Right cardiac atrium (tissue), 5 donors: ENCODE results near the gene CEMIP. TPM values are rescaled to one million over a fixed set of nuclear protein-coding genes. Genes with fewer than 3 reads are reported as not detected.

ENCODE experiments used
- ATAC-seq, 2 donors: fragments of 200-7000 bp; cut with Tn5 transposase; one replicate each; pipeline versions ENCODE4 v1.8.0 to v1.9.1; 2020; ENCODE audit warnings: moderate library complexity in 2 of 2, mild to moderate bottlenecking in 1 of 2
- DNase-seq, 3 donors: peaks; one replicate each; pipeline ENCODE4 v3.0.0-alpha.2; 2020
- H3K27ac ChIP-seq: one replicate; pipeline ENCODE4 v1.5.1; 2013; ENCODE audit warnings: mild to moderate bottlenecking, low read length, control low read depth, moderate library complexity
- H3K27me3 ChIP-seq: one replicate; pipeline ENCODE4 v1.6.1; 2013; ENCODE audit not compliant: control insufficient read depth, insufficient read depth
- H3K4me1 ChIP-seq: one replicate; pipeline ENCODE4 v1.6.1; 2013; ENCODE audit warnings: low read length; ENCODE audit not compliant: control insufficient read depth, insufficient read depth
- H3K4me3 ChIP-seq: one replicate; pipeline ENCODE4 v1.5.1; 2013; ENCODE audit warnings: low read length, control low read depth
- H3K9me3 ChIP-seq: one replicate; pipeline ENCODE4 v1.6.1; 2013; ENCODE audit warnings: low read length; ENCODE audit not compliant: control insufficient read depth
- WGBS: extraction: QIAGEN DNeasy Blood & Tissue Kit; methylation state at CpG from one replicate; pipeline ENCODE4 v1.1.7; 2013; 5-methylcytosine and 5-hydroxymethylcytosine counted together
- intact Hi-C, 4 donors: fragments of 100-400 bp; cut with DNase I; formaldehyde crosslinking; loops; one replicate each; pipeline versions ENCODE4 v1.11.0 to v1.14.0; 2022 to 2023
- polyA plus RNA-seq: library from polyadenylated mRNA; stranded (reverse); fragments of 200-250 nt; gene quantifications from one replicate; pipeline ENCODE4 v1.2.3, GENCODE V29; 2013
- total RNA-seq, 4 donors: library from RNA; stranded (reverse); fragmentation: NEBNext Ultra II Directional; extraction: Animal tissue kit (Norgen Biotek cat#: 25700); gene quantifications; one replicate each; pipeline ENCODE4 v1.2.1, GENCODE V29; 2021
- donor health status: healthy with polysubstance abuse.
- donor health status: DM: no; HTN: yes; CAD: no.
- donor health status: DM: no; HTN: no; CAD: no.
- donor health status: DM: no; HTN: yes; CAD: no; lungs with severe emphysema.
- donor health status: DM: yes; HTN: yes; CAD: no.

Gene CEMIP
- total and polyA plus RNA-seq, 5 donors: 0.23 to 3.9 (median 2.6) TPM

- ATAC-seq (no peak), DNase-seq (no peak)
- no peaks in the 10 kb centered on the region for H3K9me3 ChIP-seq
- 87% methylated on average over 5 of the region's 5 CpGs for WGBS
- no peaks in the 10 kb centered on the region for H3K4me1 ChIP-seq
- intact Hi-C loops: no loop called here
- no peaks in the 10 kb centered on the region for H3K27me3 ChIP-seq
- no peak overlapping the region for H3K4me3 ChIP-seq
- no peak overlapping the region for H3K27ac ChIP-seq
Observed at GRCh38 chr15:80918196-80918783, 139.1 kb downstream of the CEMIP start.

GRCh38 chr15:80920271-80920699 is 141.1 kb downstream of the CEMIP start:
- WGBS: 77% methylated on average over 5 of the region's 5 CpGs
- DNase-seq: no peak
- H3K4me1 ChIP-seq: no peaks in the 10 kb centered on the region
- intact Hi-C loops: no loop called here
- ATAC-seq: no peak
- H3K27ac ChIP-seq: no peak overlapping the region
- H3K4me3 ChIP-seq: no peak overlapping the region
- H3K27me3 ChIP-seq: no peaks in the 10 kb centered on the region
- no peaks in the 10 kb centered on the region for H3K9me3 ChIP-seq

- Histone ChIP-seq H3K4me1 (no peaks in the 10 kb centered on the region), H3K9me3 (no peaks in the 10 kb centered on the region), H3K4me3 (no peak overlapping the region), H3K27ac (no peak overlapping the region), H3K27me3 (no peaks in the 10 kb centered on the region)
- ATAC-seq (no peak), DNase-seq (no peak)
- 83% methylated on average over 20 of the region's 20 CpGs for WGBS
- intact Hi-C loops: no loop called here
Observed at GRCh38 chr15:80921736-80922410, 142.7 kb downstream of the CEMIP start.

GRCh38 chr15:80923668-80924067 is 144.5 kb downstream of the CEMIP start:
- Histone ChIP-seq H3K9me3 (no peaks in the 10 kb centered on the region), H3K4me3 (no peak overlapping the region), H3K4me1 (no peaks in the 10 kb centered on the region), H3K27ac (no peak overlapping the region), H3K27me3 (no peaks in the 10 kb centered on the region)
- intact Hi-C loops: no loop called here
- 98% methylated on average over 6 of the region's 6 CpGs for WGBS
- ATAC-seq (no peak), DNase-seq (no peak)

GRCh38 chr15:80924278-80924677 is 145.1 kb downstream of the CEMIP start:
- H3K9me3 ChIP-seq: no peaks in the 10 kb centered on the region
- no peaks in the 10 kb centered on the region for H3K27me3 ChIP-seq
- H3K4me3 ChIP-seq: no peak overlapping the region
- H3K4me1 ChIP-seq: no peaks in the 10 kb centered on the region
- DNase-seq (no peak), ATAC-seq (no peak)
- H3K27ac ChIP-seq: no peak overlapping the region
- intact Hi-C loops: no loop called here
- WGBS: 96% methylated on average over 4 of the region's 4 CpGs

GRCh38 chr15:80925597-80926059 is 146.5 kb downstream of the CEMIP start:
- H3K27me3 ChIP-seq: no peaks in the 10 kb centered on the region
- ATAC-seq (no peak), DNase-seq (peak in 1 of 3 donors; percentile 58)
- intact Hi-C loops: no loop called here
- H3K4me3 ChIP-seq: no peak overlapping the region
- H3K27ac ChIP-seq: no peak overlapping the region
- H3K9me3 ChIP-seq: no peaks in the 10 kb centered on the region
- no peaks in the 10 kb centered on the region for H3K4me1 ChIP-seq
- WGBS: 94% methylated on average over 17 of the region's 17 CpGs

- Histone ChIP-seq H3K9me3 (no peaks in the 10 kb centered on the region), H3K27me3 (no peaks in the 10 kb centered on the region), H3K4me3 (no peak overlapping the region), H3K4me1 (no peaks in the 10 kb centered on the region), H3K27ac (no peak overlapping the region)
- 92% methylated on average over 3 of the region's 3 CpGs for WGBS
- intact Hi-C loops: no loop called here
- DNase-seq (no peak), ATAC-seq (no peak)
Observed at GRCh38 chr15:80926126-80926525, 147.0 kb downstream of the CEMIP start.

GRCh38 chr15:80929225-80929624 is 150.1 kb downstream of the CEMIP start:
- H3K9me3 ChIP-seq: no peaks in the 10 kb centered on the region
- intact Hi-C loops: no loop called here
- H3K4me1 ChIP-seq: peaks cover 3% of the 10 kb centered on the region
- no peak overlapping the region for H3K4me3 ChIP-seq
- H3K27me3 ChIP-seq: no peaks in the 10 kb centered on the region
- DNase-seq (no peak), ATAC-seq (no peak)
- WGBS: 95% methylated on average over 4 of the region's 4 CpGs
- no peak overlapping the region for H3K27ac ChIP-seq

GRCh38 chr15:80929689-80930088 is 150.5 kb downstream of the CEMIP start:
- Histone ChIP-seq H3K9me3 (no peaks in the 10 kb centered on the region), H3K4me3 (no peak overlapping the region), H3K27me3 (no peaks in the 10 kb centered on the region), H3K4me1 (peaks cover 6% of the 10 kb centered on the region), H3K27ac (no peak overlapping the region)
- no peak for ATAC-seq
- DNase-seq: no peak
- intact Hi-C loops: no loop called here
- 85% methylated on average over 4 of the region's 4 CpGs for WGBS

- intact Hi-C loops: no loop called here
Observed at GRCh38 chr15:80931191-80931590, 152.0 kb downstream of the CEMIP start.

GRCh38 chr15:80931721-80932512 is 152.7 kb downstream of the CEMIP start:
- peak overlapping the region; percentile 49 for H3K27ac ChIP-seq
- 82% methylated on average over 20 of the region's 20 CpGs for WGBS
- peak; percentile 64 to 71 (median 66) for DNase-seq

More at GRCh38 chr15:80931191-80931590, 152.0 kb downstream of the CEMIP start:
- peaks cover 10% of the 10 kb centered on the region for H3K4me1 ChIP-seq
- H3K4me3 ChIP-seq: no peak overlapping the region
- ATAC-seq (no peak), DNase-seq (no peak)
- H3K9me3 ChIP-seq: no peaks in the 10 kb centered on the region
- no peaks in the 10 kb centered on the region for H3K27me3 ChIP-seq
- no peak overlapping the region for H3K27ac ChIP-seq
- WGBS: 70% methylated on average over 2 of the region's 2 CpGs

More at GRCh38 chr15:80931721-80932512, 152.7 kb downstream of the CEMIP start:
- Histone ChIP-seq H3K27me3 (no peaks in the 10 kb centered on the region), H3K4me3 (no peak overlapping the region), H3K9me3 (no peaks in the 10 kb centered on the region), H3K4me1 (peaks cover 10% of the 10 kb centered on the region)
- intact Hi-C loops: loop anchor here in 1 of 4 donors (2.0 kb wide), 1 partner anchor 61 kb away; no protein-coding TSS in a partner anchor
- peak in 1 of 2 donors; percentile 6 for ATAC-seq
